ENCODE measurements around the gene INPP5D. TPM values are rescaled to one million over a fixed set of nuclear protein-coding genes. Genes with fewer than 3 reads are reported as not detected.

INPP5D gene
- total RNA-seq, 4 donors from 2014 or later: 6.5 to 18.7 (median 11.5) TPM

GRCh38 chr2:233245406-233245805, 185.3 kb downstream of the INPP5D start:
- Histone ChIP-seq H3K9me3 (no peaks in the 10 kb centered on the region), H3K4me1 (peaks cover 3% of the 10 kb centered on the region), H3K36me3 (no peaks in the 10 kb centered on the region), H3K27ac (no peak overlapping the region), H3K4me3 (no peak overlapping the region), H3K27me3 (no peaks in the 10 kb centered on the region)
- WGBS: 54% methylated on average over 6 of the region's 6 CpGs
- DNase-seq (ENCODE audit: low spot score in 2 of 2): no peak
- TF ChIP-seq EP300 (IDR thresholded peaks at IDR 0.05) (no peak), POLR2A (IDR thresholded peaks at IDR 0.05) (no peak), POLR2AphosphoS5 (IDR thresholded peaks at IDR 0.05) (no peak)
- TF ChIP-seq, protein P1, sequence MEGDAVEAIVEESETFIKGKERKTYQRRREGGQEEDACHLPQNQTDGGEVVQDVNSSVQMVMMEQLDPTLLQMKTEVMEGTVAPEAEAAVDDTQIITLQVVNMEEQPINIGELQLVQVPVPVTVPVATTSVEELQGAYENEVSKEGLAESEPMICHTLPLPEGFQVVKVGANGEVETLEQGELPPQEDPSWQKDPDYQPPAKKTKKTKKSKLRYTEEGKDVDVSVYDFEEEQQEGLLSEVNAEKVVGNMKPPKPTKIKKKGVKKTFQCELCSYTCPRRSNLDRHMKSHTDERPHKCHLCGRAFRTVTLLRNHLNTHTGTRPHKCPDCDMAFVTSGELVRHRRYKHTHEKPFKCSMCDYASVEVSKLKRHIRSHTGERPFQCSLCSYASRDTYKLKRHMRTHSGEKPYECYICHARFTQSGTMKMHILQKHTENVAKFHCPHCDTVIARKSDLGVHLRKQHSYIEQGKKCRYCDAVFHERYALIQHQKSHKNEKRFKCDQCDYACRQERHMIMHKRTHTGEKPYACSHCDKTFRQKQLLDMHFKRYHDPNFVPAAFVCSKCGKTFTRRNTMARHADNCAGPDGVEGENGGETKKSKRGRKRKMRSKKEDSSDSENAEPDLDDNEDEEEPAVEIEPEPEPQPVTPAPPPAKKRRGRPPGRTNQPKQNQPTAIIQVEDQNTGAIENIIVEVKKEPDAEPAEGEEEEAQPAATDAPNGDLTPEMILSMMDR (IDR thresholded peaks at IDR 0.05): no peak

DNA sequence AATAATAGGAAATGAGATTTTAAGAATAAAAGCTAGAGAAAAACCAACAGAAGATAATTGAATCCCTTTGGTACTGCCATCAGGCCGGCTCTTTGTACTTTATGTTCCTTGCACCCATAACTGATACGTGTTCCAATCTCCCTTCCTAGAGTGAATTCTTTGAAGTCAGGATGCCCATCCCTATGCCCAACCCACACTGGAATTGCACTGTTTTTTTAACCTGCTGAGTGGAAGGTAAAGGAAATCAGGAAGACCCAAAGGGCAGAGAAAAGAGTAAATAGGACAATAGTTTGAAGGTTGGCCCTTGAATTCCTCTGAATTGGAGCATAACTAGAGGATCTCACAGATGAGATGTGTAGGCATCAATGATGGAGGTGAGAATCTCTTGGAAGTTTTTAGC, 187.0 kb downstream of the INPP5D start:
- Histone ChIP-seq H3K9me3 (no peaks in the 10 kb centered on the region), H3K27me3 (no peaks in the 10 kb centered on the region), H3K27ac (no peak overlapping the region), H3K4me1 (peaks cover under 1% of the 10 kb centered on the region), H3K4me3 (no peak overlapping the region), H3K36me3 (no peaks in the 10 kb centered on the region)
- DNase-seq (ENCODE audit: low spot score in 2 of 2): no peak
- 71% methylated on average over 2 of the region's 2 CpGs for WGBS
- TF ChIP-seq, protein P1 (IDR thresholded peaks at IDR 0.05): no peak
- no peak for TF ChIP-seq POLR2AphosphoS5 (IDR thresholded peaks at IDR 0.05)
- no peak for TF ChIP-seq EP300 (IDR thresholded peaks at IDR 0.05)
- no peak for TF ChIP-seq POLR2A (IDR thresholded peaks at IDR 0.05)

- no peak for DNase-seq (ENCODE audit: low spot score in 2 of 2)
- no peak overlapping the region for H3K27ac ChIP-seq
- H3K4me3 ChIP-seq: no peak overlapping the region
- H3K27me3 ChIP-seq: no peaks in the 10 kb centered on the region
- no peak for TF ChIP-seq POLR2A (IDR thresholded peaks at IDR 0.05)
- no peak for TF ChIP-seq POLR2AphosphoS5 (IDR thresholded peaks at IDR 0.05)
- TF ChIP-seq, protein P1 (IDR thresholded peaks at IDR 0.05): no peak
- TF ChIP-seq EP300 (IDR thresholded peaks at IDR 0.05): no peak
- peaks cover 7% of the 10 kb centered on the region for H3K4me1 ChIP-seq
- H3K36me3 ChIP-seq: no peaks in the 10 kb centered on the region
- H3K9me3 ChIP-seq: no peaks in the 10 kb centered on the region
Observed at GRCh38 chr2:233247744-233248143, 187.6 kb downstream of the INPP5D start.

DNA sequence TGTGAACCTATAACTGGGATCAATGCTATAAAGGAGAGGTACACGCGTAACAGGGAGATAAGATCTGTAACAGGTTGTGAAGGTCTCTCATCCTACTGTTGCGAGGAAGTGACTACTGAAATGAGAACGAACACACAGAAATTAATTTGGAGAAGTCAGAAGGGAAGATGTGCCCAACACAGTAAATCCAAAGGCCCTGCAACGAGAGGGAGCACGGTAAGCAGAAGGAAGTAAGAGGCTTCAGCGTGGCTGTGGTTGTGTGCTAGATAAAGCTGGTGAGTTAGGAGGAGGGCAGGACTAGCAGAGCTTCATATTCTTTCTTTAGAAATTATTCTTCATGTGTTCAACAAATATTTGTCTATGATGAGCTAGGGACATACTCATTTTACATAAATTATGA, 188.9 kb downstream of the INPP5D start:
- DNase-seq (ENCODE audit: low spot score in 2 of 2): no peak
- Histone ChIP-seq H3K27ac (no peak overlapping the region), H3K27me3 (no peaks in the 10 kb centered on the region), H3K4me1 (peaks cover 20% of the 10 kb centered on the region), H3K36me3 (no peaks in the 10 kb centered on the region), H3K4me3 (no peak overlapping the region), H3K9me3 (no peaks in the 10 kb centered on the region)
- TF ChIP-seq POLR2A (IDR thresholded peaks at IDR 0.05): no peak
- no peak for TF ChIP-seq EP300 (IDR thresholded peaks at IDR 0.05)
- TF ChIP-seq, protein P1 (IDR thresholded peaks at IDR 0.05): no peak
- TF ChIP-seq POLR2AphosphoS5 (IDR thresholded peaks at IDR 0.05): no peak
- 68% methylated on average over 7 of the region's 7 CpGs for WGBS

GRCh38 chr2:233250568-233250967, 190.4 kb downstream of the INPP5D start:
- Histone ChIP-seq H3K27ac (no peak overlapping the region), H3K27me3 (no peaks in the 10 kb centered on the region), H3K9me3 (no peaks in the 10 kb centered on the region), H3K36me3 (peaks cover 2% of the 10 kb centered on the region), H3K4me3 (no peak overlapping the region), H3K4me1 (peaks cover 27% of the 10 kb centered on the region)
- DNase-seq (ENCODE audit: low spot score in 2 of 2): no peak
- TF ChIP-seq EP300 (IDR thresholded peaks at IDR 0.05) (no peak), POLR2AphosphoS5 (IDR thresholded peaks at IDR 0.05) (no peak), POLR2A (IDR thresholded peaks at IDR 0.05) (no peak)
- TF ChIP-seq, protein P1 (IDR thresholded peaks at IDR 0.05): no peak
- WGBS: 91% methylated on average over 9 of the region's 9 CpGs

Data from suprapubic skin (tissue), 4 donors.